GM18951 (cell line): ENCODE measurements around the gene ADD2.
"Not testable (repeated sequence)": the region's sequence is repeated elsewhere in the genome, so short reads cannot be mapped to it uniquely, and the experiment has no call there.

Experiments
- POLR2A ChIP-seq: IDR thresholded peaks from 4 replicates; pipeline ENCODE4 v1.6.1; 2011; ENCODE audit warnings: mild to moderate bottlenecking; ENCODE audit not compliant: insufficient read length, insufficient read depth; ENCODE audit errors: extremely low read depth
- in situ Hi-C: fragments of 300-500 bp; cut with MboI; formaldehyde crosslinking; loops from one replicate; pipeline ENCODE4 v1.12.0; 2022; ENCODE audit warnings: low sequenced_read_pairs, mixed read lengths, inconsistent platforms; ENCODE audit not compliant: unreplicated experiment

Gene ADD2

DNA sequence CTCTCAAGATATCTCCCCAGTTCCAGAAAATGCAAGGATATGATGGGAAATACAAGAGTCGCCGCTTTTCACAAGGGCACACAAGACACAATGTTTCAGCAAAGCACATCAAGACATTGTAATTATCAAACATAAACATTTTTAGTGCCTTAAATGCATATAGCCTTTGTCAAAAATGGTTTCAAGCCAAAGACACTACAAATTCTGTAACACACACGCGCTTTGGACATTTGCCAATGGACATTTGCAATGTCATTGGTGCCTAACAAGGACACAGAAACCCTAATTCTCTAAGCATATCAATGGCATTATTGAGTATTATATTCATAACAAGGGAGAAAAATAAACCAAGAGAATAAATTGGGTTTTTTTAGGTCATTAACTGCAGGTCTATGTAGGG, 16.1 kb downstream of the ADD2 start:
- in situ Hi-C loops, result no loop called here
- TF ChIP-seq POLR2A, result no peak

DNA sequence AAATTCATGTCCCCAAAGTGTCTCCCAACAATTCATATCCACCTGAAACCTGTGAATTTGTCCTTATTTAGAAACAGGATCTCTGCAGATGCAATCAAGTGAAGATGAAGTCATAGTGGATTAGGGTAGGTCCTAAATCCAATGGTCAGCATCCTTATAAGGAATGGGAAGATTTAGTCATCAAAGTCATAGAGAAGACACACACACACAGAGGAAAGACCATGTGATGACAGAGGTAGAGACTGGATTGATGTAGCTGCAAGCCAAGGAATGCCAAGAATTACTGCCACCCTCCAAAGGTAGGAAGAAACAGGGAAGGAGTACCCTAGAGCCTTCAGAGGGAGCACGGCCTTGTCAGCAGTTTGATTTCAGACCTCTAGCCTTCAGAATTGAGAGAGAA, 17.7 kb downstream of the ADD2 start:
- no peak for TF ChIP-seq POLR2A
- in situ Hi-C loops, result no loop called here

DNA sequence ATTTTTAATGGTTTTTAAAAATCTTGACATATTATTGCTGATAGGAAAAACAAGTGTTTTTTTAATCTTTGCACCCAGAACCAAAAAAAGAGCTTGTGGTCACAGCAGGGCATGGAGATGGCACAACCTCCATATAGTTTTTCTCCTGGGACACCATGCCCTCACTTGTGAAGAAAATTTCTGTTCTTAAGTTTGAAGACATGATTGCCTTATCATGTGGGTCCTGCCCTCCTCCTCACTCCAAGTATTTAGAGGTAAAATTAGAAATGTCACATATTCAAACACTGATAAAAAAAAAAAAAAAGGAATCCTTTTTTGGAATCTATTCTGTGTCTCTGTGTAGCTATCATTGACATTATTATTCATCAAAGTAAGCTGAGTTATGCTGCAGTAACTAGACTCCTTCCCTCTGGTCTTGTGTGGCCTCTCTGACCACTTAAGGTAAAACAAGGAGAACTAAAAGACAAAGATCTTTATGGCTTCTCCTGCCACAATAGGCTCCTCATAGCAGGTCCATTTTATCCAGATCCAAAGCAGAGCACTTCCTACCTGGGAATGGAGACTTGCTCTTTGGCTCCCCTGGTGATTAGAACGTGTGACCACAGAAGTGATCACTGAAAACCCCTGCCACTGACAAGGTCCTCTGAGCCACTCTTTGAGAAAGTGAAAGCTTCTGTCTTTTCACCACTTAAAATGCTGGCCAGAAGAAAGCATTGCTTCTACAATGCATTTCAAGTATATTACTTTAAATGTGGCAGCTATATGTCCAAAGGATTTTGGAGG, 19.8 kb downstream of the ADD2 start:
- in situ Hi-C loops, result no loop called here

DNA sequence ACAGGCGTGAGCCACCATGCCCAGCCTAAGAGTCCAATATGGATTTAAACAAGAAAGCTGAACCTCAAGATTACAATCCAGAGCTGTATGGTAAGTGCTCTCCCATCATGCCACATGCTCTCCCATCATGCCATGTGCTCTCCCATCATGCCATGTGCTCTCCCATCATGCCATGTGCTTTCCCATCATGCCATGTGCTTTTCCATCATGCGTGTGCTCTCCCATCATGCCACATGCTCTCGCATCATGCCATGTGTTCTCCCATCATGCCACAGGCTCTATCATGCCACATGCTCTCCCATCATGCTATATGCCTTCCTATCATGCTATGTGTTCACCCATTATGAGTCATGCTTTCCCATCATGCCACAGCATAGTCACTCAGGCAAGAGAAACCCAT, 20.7 kb downstream of the ADD2 start:
- no peak for TF ChIP-seq POLR2A
- in situ Hi-C loops, result no loop called here

More for the DNA sequence above, 19.8 kb downstream of the ADD2 start:
- no peak for TF ChIP-seq POLR2A

GRCh38 chr2:70746094-70746974, 21.7 kb downstream of the ADD2 start:
- in situ Hi-C loops, result no loop called here

DNA sequence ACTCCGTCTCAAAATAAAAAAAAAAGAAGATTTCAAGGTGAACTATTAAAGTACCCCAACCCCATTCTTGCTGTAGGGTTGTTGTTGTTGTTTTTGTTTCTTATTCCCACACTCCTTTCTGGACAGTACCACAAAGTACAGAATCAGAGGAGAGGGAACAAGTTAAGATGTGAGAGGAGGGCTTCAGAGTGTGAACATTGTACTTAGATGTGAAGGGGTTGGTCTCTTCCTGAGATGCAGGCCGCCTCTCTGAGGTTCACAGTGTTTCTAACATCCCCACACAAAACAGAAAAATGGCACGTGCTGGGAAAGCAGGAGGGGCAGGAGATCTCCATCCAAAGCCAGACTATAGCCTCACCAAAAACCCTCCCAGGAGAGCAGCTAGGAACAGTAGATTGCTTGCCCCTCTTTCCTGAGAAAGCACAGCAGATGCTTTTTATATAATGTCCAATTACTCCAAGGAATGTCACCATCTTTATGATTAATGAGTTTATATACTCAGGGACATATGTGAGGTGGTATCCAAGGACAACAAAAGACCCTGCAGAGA, 22.6 kb downstream of the ADD2 start:
- TF ChIP-seq POLR2A, result no peak
- in situ Hi-C loops, result no loop called here

More at GRCh38 chr2:70746094-70746974, 21.7 kb downstream of the ADD2 start:
- TF ChIP-seq POLR2A, result no peak

- TF ChIP-seq POLR2A, result no peak
- in situ Hi-C loops, result no loop called here
These were observed 23.6 kb downstream of the ADD2 start for GRCh38 chr2:70744397-70744796.

DNA sequence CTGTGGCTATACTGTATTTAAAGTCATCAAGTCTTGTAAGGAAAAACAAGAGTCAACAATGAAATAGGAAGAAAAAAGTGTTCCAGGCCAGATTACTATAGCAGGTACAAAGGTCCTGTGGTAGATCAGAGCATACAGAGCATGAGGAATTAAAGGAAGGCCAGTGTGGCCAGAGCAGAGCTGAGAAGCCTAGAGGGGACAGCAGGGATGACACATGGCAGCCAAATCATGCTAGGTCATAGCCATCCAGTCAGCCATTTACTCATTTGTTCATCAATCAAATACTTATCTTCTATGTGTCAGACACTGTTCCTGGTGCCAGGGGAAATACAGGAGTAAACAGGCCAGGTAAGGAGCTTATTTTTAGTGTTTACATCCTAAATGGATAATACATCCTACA, 24.3 kb downstream of the ADD2 start:
- in situ Hi-C loops, result no loop called here
- no peak for TF ChIP-seq POLR2A

DNA sequence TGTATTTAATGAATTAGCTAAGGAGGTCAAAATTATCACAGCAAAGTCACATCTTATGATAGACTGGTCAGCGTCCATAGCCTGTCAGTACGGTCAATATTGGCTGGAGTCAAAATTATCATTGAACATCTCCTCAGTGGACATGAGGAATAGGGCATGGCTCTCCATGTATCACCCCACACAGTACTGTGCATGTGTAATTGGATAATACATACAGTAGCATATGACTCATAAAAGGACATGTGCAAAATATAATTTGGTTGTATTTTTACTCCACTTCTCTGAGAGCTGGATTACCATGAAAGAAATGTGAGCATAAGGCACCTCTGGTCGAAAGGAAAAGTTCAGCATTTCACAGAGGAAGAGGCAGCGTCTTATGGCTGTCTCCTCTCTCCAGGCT, 24.9 kb downstream of the ADD2 start:
- in situ Hi-C loops, result no loop called here
- no peak for TF ChIP-seq POLR2A

- in situ Hi-C loops, result not testable (repeated sequence)
These were observed 28.5 kb downstream of the ADD2 start for GRCh38 chr2:70739492-70739891.

DNA sequence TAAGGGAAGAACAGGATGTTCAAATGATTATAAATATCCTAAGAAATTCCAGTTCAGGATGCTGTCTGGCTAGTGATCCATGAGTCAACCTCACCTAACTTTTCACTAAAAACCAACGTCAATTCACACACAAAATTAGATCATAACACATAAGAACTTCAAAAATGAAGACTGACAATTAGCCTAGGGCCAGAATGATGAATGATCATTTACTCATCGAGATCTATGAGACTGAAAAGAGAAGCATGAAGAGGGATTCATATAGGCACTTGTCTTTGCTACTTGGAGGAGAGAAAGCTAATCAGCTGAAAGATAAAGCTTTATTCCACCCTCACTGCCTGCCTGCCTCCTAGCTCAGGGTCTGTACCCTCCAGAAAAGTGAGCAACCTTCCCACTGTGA, 29.8 kb downstream of the ADD2 start:
- in situ Hi-C loops, result no loop called here

DNA sequence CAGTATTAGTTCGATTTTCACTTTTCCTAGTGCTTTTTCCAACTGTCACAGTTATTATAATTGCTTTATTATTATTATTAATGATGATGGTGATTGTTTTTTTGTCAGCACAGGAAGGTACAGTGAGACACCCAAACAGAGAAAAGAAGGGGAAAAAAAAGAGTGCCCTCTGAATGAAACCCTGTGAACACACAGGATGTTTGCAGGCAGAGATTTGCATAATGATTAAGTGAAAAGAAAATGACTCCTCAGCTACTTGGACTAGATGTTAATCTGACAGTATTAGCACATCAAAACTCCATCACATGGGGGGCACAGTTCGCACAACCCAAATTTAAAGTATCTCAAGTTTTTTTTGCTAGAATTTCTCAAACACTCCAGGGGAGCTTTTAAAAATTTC, 32.9 kb downstream of the ADD2 start:
- in situ Hi-C loops, result no loop called here
- TF ChIP-seq POLR2A, result no peak

More for the DNA sequence above, 29.8 kb downstream of the ADD2 start:
- no peak for TF ChIP-seq POLR2A

- TF ChIP-seq POLR2A, result no peak
- in situ Hi-C loops, result no loop called here
These were observed 34.3 kb downstream of the ADD2 start for GRCh38 chr2:70733646-70734180.
